Measurements from ENCODE around the gene RSF1.
A peak's percentile ranks its signal among the peaks of the same experiment; 100 is the strongest.
"Not testable (repeated sequence)": the region's sequence is repeated elsewhere in the genome, so short reads cannot be mapped to it uniquely, and the experiment has no call there.

The RSF1 gene

DNA sequence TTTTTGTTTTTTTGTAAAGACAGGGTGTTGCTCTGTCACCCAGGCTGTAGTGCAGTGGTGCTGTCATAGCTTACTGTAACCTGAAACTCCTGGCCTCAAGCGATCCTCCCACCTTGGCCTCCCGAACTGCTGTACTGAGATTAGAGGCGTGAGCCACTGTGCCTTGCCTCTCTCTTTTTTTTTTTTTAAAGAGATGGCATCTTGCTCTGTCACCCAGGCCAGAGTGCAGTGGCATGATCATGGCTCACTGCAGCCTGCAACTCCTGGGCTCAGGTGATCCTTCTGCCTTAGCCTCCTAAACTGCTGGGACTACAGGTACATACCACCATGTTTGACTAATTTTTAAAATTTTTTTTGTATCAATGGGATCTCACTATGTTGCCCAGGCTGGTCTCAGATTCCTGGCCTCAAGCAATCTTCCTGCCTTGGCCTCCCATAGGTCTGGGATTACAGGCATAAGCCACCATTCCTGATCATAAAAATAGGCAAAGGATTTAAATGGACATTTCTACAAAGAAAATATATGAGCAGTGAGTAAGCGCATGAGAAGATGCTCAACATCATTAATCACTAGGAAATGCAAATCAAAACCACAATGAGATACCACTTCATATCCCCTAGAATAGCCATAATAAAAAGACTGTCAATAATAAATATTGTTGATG, 165.6 kb downstream of the RSF1 start:
- FAIRE-seq (no peak), DNase-seq (ENCODE audit: insufficient read length, low spot score) (no peak)
- TF ChIP-seq POU2F2 (IDR thresholded peaks at IDR 0.05; ENCODE audit: low read depth, low read length) (no peak), SPI1 (IDR thresholded peaks at IDR 0.05; ENCODE audit: low read depth, low read length) (no peak), PAX5 (IDR thresholded peaks at IDR 0.05; ENCODE audit: insufficient read depth, low read length, severe bottlenecking) (no peak), POLR2A (IDR thresholded peaks at IDR 0.05; ENCODE audit: low read depth, low read length) (no peak), POLR2AphosphoS5 (IDR thresholded peaks at IDR 0.05; ENCODE audit: low read depth, low read length) (no peak), TAF1 (IDR thresholded peaks at IDR 0.05; ENCODE audit: low read depth, low read length) (no peak)

- FAIRE-seq: no peak
- DNase-seq (ENCODE audit: insufficient read length, low spot score): no peak
- TF ChIP-seq POU2F2 (IDR thresholded peaks at IDR 0.05; ENCODE audit: low read depth, low read length): no peak
- no peak for TF ChIP-seq POLR2A (IDR thresholded peaks at IDR 0.05; ENCODE audit: low read depth, low read length)
- no peak for TF ChIP-seq POLR2AphosphoS5 (IDR thresholded peaks at IDR 0.05; ENCODE audit: low read depth, low read length)
- TF ChIP-seq SPI1 (IDR thresholded peaks at IDR 0.05; ENCODE audit: low read depth, low read length): no peak
- TF ChIP-seq TAF1 (IDR thresholded peaks at IDR 0.05; ENCODE audit: low read depth, low read length): no peak
- no peak for TF ChIP-seq PAX5 (IDR thresholded peaks at IDR 0.05; ENCODE audit: insufficient read depth, low read length, severe bottlenecking)
Measured at GRCh38 chr11:77650123-77650522, 170.4 kb downstream of the RSF1 start.

DNA sequence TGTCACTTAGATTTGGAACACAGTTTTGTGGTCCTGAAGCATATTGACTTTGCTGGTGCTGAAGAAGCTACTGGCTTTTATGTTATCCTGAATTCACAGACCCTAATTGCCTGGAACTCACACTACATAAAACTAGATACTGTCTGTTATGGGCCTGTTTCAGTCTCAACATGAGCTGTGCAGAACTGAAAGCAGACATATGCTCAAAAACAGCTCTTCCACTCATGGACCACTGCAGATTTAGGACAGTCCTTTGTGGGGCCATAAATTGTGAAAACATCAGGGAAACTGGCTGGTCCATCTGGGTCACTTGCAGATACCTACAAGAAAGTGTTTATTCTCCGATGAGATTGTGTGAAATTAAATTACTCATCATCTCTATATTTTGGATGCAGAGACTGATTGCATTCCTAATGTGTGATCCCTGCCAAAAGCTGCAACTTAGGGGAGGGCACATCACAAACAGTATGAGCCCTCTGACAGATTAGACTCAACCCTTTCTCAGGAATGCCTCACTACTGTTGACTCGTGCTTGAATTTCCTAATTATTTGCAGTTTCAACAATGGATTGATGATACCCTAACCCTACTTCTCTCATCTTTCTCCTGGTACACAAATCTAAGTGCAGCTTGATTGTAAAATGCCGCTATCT, 172.7 kb downstream of the RSF1 start:
- DNase-seq (ENCODE audit: insufficient read length, low spot score) (no peak), FAIRE-seq (no peak)
- TF ChIP-seq TAF1 (IDR thresholded peaks at IDR 0.05; ENCODE audit: low read depth, low read length) (no peak), PAX5 (IDR thresholded peaks at IDR 0.05; ENCODE audit: insufficient read depth, low read length, severe bottlenecking) (no peak), POLR2A (IDR thresholded peaks at IDR 0.05; ENCODE audit: low read depth, low read length) (no peak), POU2F2 (IDR thresholded peaks at IDR 0.05; ENCODE audit: low read depth, low read length) (no peak), SPI1 (IDR thresholded peaks at IDR 0.05; ENCODE audit: low read depth, low read length) (no peak)

GRCh38 chr11:77644887-77645286, 175.6 kb downstream of the RSF1 start:
- FAIRE-seq (no peak), DNase-seq (ENCODE audit: insufficient read length, low spot score) (no peak)

GRCh38 chr11:77642228-77642627, 178.3 kb downstream of the RSF1 start:
- DNase-seq (ENCODE audit: insufficient read length, low spot score): no peak
- no peak for FAIRE-seq
- no peak for TF ChIP-seq SPI1 (IDR thresholded peaks at IDR 0.05; ENCODE audit: low read depth, low read length)
- no peak for TF ChIP-seq POLR2A (IDR thresholded peaks at IDR 0.05; ENCODE audit: low read depth, low read length)
- TF ChIP-seq POLR2AphosphoS5 (IDR thresholded peaks at IDR 0.05; ENCODE audit: low read depth, low read length): no peak
- no peak for TF ChIP-seq POU2F2 (IDR thresholded peaks at IDR 0.05; ENCODE audit: low read depth, low read length)
- TF ChIP-seq PAX5 (IDR thresholded peaks at IDR 0.05; ENCODE audit: insufficient read depth, low read length, severe bottlenecking): no peak
- no peak for TF ChIP-seq TAF1 (IDR thresholded peaks at IDR 0.05; ENCODE audit: low read depth, low read length)

More at GRCh38 chr11:77644887-77645286, 175.6 kb downstream of the RSF1 start:
- no peak for TF ChIP-seq TAF1 (IDR thresholded peaks at IDR 0.05; ENCODE audit: low read depth, low read length)
- no peak for TF ChIP-seq POU2F2 (IDR thresholded peaks at IDR 0.05; ENCODE audit: low read depth, low read length)
- TF ChIP-seq POLR2A (IDR thresholded peaks at IDR 0.05; ENCODE audit: low read depth, low read length): no peak
- no peak for TF ChIP-seq POLR2AphosphoS5 (IDR thresholded peaks at IDR 0.05; ENCODE audit: low read depth, low read length)
- no peak for TF ChIP-seq PAX5 (IDR thresholded peaks at IDR 0.05; ENCODE audit: insufficient read depth, low read length, severe bottlenecking)
- no peak for TF ChIP-seq SPI1 (IDR thresholded peaks at IDR 0.05; ENCODE audit: low read depth, low read length)

GRCh38 chr11:77637345-77638165, 183.0 kb downstream of the RSF1 start, which contains the start of gene CLNS1A:
Gene CLNS1A (minus strand): TSS chr11:77637794. CDS start chr11:77637714, 80 bp downstream.
- TF ChIP-seq POLR2AphosphoS5 (IDR thresholded peaks at IDR 0.05; ENCODE audit: low read depth, low read length): peak; percentile 93
- TF ChIP-seq TAF1 (IDR thresholded peaks at IDR 0.05; ENCODE audit: low read depth, low read length): peak; percentile 97
- TF ChIP-seq PAX5 (IDR thresholded peaks at IDR 0.05; ENCODE audit: insufficient read depth, low read length, severe bottlenecking): no peak
- TF ChIP-seq POLR2A (IDR thresholded peaks at IDR 0.05; ENCODE audit: low read depth, low read length): peak; percentile 91
- 0 out of 2 replicates have a peak, but pooled peaks have one; percentile 7 for TF ChIP-seq SPI1 (IDR thresholded peaks at IDR 0.05; ENCODE audit: low read depth, low read length)
- peak; percentile 78 for TF ChIP-seq POU2F2 (IDR thresholded peaks at IDR 0.05; ENCODE audit: low read depth, low read length)
- FAIRE-seq: peak; percentile 95
- peak; percentile 66 for DNase-seq (ENCODE audit: insufficient read length, low spot score)

- no peak for FAIRE-seq
- TF ChIP-seq POLR2AphosphoS5 (IDR thresholded peaks at IDR 0.05; ENCODE audit: low read depth, low read length): no peak
- TF ChIP-seq POU2F2 (IDR thresholded peaks at IDR 0.05; ENCODE audit: low read depth, low read length): no peak
- no peak for TF ChIP-seq TAF1 (IDR thresholded peaks at IDR 0.05; ENCODE audit: low read depth, low read length)
- TF ChIP-seq PAX5 (IDR thresholded peaks at IDR 0.05; ENCODE audit: insufficient read depth, low read length, severe bottlenecking): no peak
- no peak for TF ChIP-seq SPI1 (IDR thresholded peaks at IDR 0.05; ENCODE audit: low read depth, low read length)
- TF ChIP-seq POLR2A (IDR thresholded peaks at IDR 0.05; ENCODE audit: low read depth, low read length): no peak
- DNase-seq (ENCODE audit: insufficient read length, low spot score): peak; percentile 16
Measured at GRCh38 chr11:77636731-77637344, 183.7 kb downstream of the RSF1 start.

DNA sequence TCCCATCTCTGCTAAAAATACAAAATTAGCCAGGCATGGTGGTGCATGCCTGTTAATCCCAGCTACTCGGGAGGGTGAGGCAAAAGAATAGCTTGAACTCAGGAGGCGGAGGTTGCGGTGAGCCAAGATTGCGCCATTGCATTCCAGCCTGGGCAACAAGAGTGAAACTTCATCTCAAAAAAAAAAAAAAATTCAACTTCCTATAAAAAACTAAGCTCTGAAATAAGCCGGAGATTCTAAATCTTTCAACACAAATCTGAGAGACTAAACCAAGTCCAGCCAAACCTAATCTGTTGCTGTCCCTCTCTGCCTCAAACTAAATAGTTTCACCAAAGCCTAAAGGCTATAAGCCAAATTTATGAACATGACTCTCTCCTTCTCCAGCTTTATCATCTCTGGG, 186.6 kb downstream of the RSF1 start:
- FAIRE-seq; DNase-seq (ENCODE audit: insufficient read length, low spot score): not testable (repeated sequence)

Measured in GM12891 (cell line).